ENCODE data around the gene ABI2. TPM values are rescaled to one million over a fixed set of nuclear protein-coding genes. Genes with fewer than 3 reads are reported as not detected.

The ABI2 gene
- total RNA-seq, 1 experiment from 2014 or later = 72.2 TPM

DNA sequence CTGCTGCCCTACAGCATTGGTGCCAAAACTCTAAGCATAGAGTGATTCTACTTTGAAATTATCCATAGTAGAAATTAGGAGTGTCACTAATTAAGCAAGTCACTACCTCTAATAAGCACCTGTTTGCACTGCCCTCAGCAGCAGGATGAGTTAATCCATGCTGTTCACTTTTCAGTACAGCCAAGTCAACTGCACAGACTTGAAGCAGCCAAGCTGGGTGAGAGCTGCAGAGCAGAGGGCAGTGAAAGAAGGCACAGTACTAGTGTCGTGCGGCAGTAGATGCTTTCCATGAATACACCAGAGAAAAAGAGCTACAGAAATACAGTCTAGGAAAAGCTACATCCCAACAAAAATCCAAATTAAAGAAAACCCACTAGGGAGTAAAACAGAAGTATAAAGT lies 108.3 kb downstream of the ABI2 start:
- BruUV-seq (replicated peaks) = no TSS peak
- H3K27me3 ChIP-seq (ENCODE audit: control insufficient read depth, insufficient read depth, low read length) = no peaks in the 10 kb centered on the region
- no peaks in the 10 kb centered on the region; the same call in 1 of the 2 replicates for H3K4me1 ChIP-seq (ENCODE audit: control insufficient read depth, insufficient read depth, low read length)
- H3K36me3 ChIP-seq (ENCODE audit: control insufficient read depth, insufficient read depth, low read length) = peaks cover 11% of the 10 kb centered on the region; the same call in 1 of the 2 replicates
- no peak overlapping the region for H3K27ac ChIP-seq (ENCODE audit: low read length)
- ATAC-seq = no peak
- no peaks in the 10 kb centered on the region for H3K9me3 ChIP-seq (ENCODE audit: control insufficient read depth, insufficient read depth, low read depth, low read length)
- POLR2A ChIA-PET = no interaction called here
- intact Hi-C loops (cut with micrococcal nuclease; ENCODE audit: unreplicated experiment) (no loop called here), in situ Hi-C loops (cut with HindIII; ENCODE audit: low pct_unique_long_range_greater_than_20kb, low sequenced_read_pairs) (no loop called here)
- no peak overlapping the region for H3K4me3 ChIP-seq (ENCODE audit: low read depth in 2 of 2, low read length in 2 of 2)
- TF ChIP-seq, protein P1, sequence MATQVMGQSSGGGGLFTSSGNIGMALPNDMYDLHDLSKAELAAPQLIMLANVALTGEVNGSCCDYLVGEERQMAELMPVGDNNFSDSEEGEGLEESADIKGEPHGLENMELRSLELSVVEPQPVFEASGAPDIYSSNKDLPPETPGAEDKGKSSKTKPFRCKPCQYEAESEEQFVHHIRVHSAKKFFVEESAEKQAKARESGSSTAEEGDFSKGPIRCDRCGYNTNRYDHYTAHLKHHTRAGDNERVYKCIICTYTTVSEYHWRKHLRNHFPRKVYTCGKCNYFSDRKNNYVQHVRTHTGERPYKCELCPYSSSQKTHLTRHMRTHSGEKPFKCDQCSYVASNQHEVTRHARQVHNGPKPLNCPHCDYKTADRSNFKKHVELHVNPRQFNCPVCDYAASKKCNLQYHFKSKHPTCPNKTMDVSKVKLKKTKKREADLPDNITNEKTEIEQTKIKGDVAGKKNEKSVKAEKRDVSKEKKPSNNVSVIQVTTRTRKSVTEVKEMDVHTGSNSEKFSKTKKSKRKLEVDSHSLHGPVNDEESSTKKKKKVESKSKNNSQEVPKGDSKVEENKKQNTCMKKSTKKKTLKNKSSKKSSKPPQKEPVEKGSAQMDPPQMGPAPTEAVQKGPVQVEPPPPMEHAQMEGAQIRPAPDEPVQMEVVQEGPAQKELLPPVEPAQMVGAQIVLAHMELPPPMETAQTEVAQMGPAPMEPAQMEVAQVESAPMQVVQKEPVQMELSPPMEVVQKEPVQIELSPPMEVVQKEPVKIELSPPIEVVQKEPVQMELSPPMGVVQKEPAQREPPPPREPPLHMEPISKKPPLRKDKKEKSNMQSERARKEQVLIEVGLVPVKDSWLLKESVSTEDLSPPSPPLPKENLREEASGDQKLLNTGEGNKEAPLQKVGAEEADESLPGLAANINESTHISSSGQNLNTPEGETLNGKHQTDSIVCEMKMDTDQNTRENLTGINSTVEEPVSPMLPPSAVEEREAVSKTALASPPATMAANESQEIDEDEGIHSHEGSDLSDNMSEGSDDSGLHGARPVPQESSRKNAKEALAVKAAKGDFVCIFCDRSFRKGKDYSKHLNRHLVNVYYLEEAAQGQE (IDR thresholded peaks at IDR 0.05; ENCODE audit: insufficient read depth in 1 of 2, low read depth in 2 of 2, low read length in 1 of 2) = no peak
- TF ChIP-seq POLR2AphosphoS5 (IDR thresholded peaks at IDR 0.05; ENCODE audit: low read depth, low read length) = no peak
- TF ChIP-seq, protein P2, sequence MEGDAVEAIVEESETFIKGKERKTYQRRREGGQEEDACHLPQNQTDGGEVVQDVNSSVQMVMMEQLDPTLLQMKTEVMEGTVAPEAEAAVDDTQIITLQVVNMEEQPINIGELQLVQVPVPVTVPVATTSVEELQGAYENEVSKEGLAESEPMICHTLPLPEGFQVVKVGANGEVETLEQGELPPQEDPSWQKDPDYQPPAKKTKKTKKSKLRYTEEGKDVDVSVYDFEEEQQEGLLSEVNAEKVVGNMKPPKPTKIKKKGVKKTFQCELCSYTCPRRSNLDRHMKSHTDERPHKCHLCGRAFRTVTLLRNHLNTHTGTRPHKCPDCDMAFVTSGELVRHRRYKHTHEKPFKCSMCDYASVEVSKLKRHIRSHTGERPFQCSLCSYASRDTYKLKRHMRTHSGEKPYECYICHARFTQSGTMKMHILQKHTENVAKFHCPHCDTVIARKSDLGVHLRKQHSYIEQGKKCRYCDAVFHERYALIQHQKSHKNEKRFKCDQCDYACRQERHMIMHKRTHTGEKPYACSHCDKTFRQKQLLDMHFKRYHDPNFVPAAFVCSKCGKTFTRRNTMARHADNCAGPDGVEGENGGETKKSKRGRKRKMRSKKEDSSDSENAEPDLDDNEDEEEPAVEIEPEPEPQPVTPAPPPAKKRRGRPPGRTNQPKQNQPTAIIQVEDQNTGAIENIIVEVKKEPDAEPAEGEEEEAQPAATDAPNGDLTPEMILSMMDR (IDR thresholded peaks at IDR 0.05) = no peak
- no peak for TF ChIP-seq TCF7L2 (IDR thresholded peaks at IDR 0.05; ENCODE audit: low read depth, low read length)
- no peak for TF ChIP-seq SIN3A (IDR thresholded peaks at IDR 0.05; ENCODE audit: borderline replicate concordance, insufficient read depth, low read depth, low read length)
- CTCF ChIA-PET = no interaction called here
- no peak for DNase-seq (ENCODE audit: low read depth, low spot score)

DNA sequence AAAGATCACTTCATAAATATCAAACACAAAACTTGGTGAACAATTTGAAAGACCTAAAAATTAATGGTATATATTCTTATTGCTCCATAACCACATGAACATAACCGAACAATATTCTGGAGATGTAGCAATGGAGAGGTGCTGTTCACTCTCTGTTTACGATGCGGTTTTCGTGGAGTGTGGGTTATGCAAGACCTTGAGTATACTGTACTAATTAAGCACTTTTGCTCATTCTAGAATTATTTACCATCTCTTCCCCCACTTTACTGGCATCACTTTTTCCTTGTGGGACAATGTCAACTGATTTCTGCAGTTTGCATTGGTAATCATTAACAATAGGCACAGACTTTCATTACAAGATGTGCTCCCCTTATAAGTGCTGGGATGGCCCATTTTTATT lies 109.3 kb downstream of the ABI2 start:
- no peaks in the 10 kb centered on the region; the same call in 1 of the 2 replicates for H3K4me1 ChIP-seq (ENCODE audit: control insufficient read depth, insufficient read depth, low read length)
- TF ChIP-seq SIN3A (IDR thresholded peaks at IDR 0.05; ENCODE audit: borderline replicate concordance, insufficient read depth, low read depth, low read length) (no peak), POLR2AphosphoS5 (IDR thresholded peaks at IDR 0.05; ENCODE audit: low read depth, low read length) (no peak; the same call in 1 of the 2 replicates)
- TF ChIP-seq, protein P2 (IDR thresholded peaks at IDR 0.05) = no peak
- ATAC-seq = no peak
- H3K27me3 ChIP-seq (ENCODE audit: control insufficient read depth, insufficient read depth, low read length) = no peaks in the 10 kb centered on the region
- CTCF ChIA-PET = no interaction called here
- intact Hi-C loops (cut with micrococcal nuclease; ENCODE audit: unreplicated experiment) = no loop called here
- H3K27ac ChIP-seq (ENCODE audit: low read length) = no peak overlapping the region
- POLR2A ChIA-PET = no interaction called here
- H3K4me3 ChIP-seq (ENCODE audit: low read depth in 2 of 2, low read length in 2 of 2) = no peak overlapping the region
- in situ Hi-C loops (cut with HindIII; ENCODE audit: low pct_unique_long_range_greater_than_20kb, low sequenced_read_pairs) = no loop called here
- no TSS peak for BruUV-seq (replicated peaks)
- DNase-seq (ENCODE audit: low read depth, low spot score) = no peak
- H3K36me3 ChIP-seq (ENCODE audit: control insufficient read depth, insufficient read depth, low read length) = peaks cover 11% of the 10 kb centered on the region; the same call in 1 of the 2 replicates
- no peaks in the 10 kb centered on the region for H3K9me3 ChIP-seq (ENCODE audit: control insufficient read depth, insufficient read depth, low read depth, low read length)
